ENCODE results near the gene DMD.

DNA sequence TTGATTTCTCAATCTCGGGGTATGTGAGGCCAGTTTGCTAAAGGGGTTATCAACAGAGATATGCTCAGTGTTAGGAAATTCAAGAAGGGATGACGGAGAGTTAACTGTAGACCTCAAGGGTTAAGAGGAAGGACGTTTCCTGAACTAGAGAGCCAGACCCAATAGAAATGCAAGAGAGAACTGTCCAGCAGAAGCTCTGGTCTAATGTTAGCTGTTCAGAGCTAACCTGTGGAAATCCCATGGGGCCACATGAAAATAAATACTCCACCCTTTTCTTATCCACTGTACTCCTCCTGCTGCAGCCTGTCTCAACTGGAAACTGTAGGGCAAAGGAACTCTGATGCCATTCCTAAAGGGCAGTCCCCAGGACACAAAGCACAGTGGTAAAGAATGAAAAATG, 274.3 kb downstream of the DMD start:
- TF ChIP-seq, protein P1, sequence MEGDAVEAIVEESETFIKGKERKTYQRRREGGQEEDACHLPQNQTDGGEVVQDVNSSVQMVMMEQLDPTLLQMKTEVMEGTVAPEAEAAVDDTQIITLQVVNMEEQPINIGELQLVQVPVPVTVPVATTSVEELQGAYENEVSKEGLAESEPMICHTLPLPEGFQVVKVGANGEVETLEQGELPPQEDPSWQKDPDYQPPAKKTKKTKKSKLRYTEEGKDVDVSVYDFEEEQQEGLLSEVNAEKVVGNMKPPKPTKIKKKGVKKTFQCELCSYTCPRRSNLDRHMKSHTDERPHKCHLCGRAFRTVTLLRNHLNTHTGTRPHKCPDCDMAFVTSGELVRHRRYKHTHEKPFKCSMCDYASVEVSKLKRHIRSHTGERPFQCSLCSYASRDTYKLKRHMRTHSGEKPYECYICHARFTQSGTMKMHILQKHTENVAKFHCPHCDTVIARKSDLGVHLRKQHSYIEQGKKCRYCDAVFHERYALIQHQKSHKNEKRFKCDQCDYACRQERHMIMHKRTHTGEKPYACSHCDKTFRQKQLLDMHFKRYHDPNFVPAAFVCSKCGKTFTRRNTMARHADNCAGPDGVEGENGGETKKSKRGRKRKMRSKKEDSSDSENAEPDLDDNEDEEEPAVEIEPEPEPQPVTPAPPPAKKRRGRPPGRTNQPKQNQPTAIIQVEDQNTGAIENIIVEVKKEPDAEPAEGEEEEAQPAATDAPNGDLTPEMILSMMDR (IDR thresholded peaks at IDR 0.05) = no peak
- TF ChIP-seq REST (IDR thresholded peaks at IDR 0.05; ENCODE audit: insufficient read depth in 1 of 2, low read depth in 2 of 2, low read length in 1 of 2) (no peak), POLR2AphosphoS5 (IDR thresholded peaks at IDR 0.05; ENCODE audit: low read depth, low read length) (no peak)

Measured in Panc1 (cell line).